ENCODE results near the gene TLE2. TPM values are rescaled to one million over a fixed set of nuclear protein-coding genes. Genes with fewer than 3 reads are reported as not detected.

Gene TLE2
- total RNA-seq, 1 donor from 2014 or later = 0.53 TPM

DNA sequence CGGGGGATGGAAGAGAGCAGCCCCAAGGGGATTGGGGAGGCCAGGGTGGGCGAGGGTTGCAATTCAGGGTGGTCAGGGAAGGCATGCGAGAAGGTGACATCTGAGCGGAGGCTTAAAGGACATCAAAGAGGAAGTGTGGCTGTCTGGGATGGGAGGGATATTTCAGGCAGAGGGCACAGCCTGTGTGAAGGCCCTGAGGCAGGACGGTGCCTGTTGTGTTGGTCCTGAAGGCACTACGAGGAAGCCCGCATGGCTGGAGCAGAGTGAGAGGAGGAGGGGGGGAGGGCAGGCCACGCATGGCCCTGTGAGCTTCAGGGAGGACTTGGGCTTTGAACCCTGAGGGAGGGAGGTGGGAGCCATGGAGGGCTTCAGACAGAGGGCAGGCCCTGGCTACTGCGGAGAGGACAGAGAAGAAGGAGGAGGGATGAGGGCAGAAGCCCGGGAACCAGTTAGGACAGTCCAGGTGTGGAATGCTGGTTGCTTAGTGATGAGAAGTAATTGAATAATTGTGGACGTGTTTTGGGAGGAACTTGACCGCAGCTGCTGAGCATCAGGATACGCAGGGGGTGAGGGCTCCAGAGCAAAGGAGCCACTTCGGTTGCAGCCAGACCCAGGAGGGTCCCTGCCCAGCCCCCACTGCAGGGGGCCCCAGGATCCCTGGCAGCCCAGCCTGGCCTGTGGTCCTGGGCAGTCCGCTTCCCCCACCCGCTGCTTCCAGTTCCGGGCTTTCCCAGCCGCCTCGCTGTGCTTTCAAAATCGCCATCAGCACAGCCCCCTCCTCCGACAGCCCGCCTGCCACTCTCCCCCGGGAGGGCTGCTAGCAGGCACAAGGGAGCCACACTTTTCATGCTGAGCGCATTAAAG, 45.5 kb downstream of the TLE2 start:
- H3K36me3 ChIP-seq (ENCODE audit: control insufficient read depth, insufficient read depth, low read length) = no peaks in the 10 kb centered on the region
- H3K27me3 ChIP-seq (ENCODE audit: control insufficient read depth, insufficient read depth, low read length) = peaks cover 6% of the 10 kb centered on the region
- no peak overlapping the region for H3K4me3 ChIP-seq (ENCODE audit: low read depth, low read length)
- TF ChIP-seq, protein P1, sequence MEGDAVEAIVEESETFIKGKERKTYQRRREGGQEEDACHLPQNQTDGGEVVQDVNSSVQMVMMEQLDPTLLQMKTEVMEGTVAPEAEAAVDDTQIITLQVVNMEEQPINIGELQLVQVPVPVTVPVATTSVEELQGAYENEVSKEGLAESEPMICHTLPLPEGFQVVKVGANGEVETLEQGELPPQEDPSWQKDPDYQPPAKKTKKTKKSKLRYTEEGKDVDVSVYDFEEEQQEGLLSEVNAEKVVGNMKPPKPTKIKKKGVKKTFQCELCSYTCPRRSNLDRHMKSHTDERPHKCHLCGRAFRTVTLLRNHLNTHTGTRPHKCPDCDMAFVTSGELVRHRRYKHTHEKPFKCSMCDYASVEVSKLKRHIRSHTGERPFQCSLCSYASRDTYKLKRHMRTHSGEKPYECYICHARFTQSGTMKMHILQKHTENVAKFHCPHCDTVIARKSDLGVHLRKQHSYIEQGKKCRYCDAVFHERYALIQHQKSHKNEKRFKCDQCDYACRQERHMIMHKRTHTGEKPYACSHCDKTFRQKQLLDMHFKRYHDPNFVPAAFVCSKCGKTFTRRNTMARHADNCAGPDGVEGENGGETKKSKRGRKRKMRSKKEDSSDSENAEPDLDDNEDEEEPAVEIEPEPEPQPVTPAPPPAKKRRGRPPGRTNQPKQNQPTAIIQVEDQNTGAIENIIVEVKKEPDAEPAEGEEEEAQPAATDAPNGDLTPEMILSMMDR (IDR thresholded peaks at IDR 0.05; ENCODE audit: insufficient read depth, low read length, severe bottlenecking) = no peak
- peak; percentile 35 for DNase-seq (ENCODE audit: low read depth)
- FAIRE-seq = peak; percentile 64

DNA sequence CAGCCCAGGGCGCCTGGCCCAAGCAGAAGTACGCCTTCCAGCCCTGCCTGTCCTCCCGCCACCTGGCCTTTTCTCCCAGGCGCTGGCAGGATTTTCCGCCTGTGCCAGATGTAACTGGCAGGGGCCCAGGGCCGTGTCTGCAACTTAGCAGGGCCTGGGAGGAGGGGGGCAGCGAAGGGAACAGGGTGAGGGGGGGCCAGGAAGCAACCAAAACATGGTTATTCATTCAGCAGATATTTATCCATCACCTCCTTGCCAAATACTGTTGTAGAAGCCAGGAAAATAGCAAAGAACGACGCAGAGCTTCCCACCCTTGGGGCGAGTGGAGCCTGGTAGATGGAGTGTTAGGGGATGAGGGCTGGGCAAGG, 46.1 kb downstream of the TLE2 start:
- H3K36me3 ChIP-seq (ENCODE audit: control insufficient read depth, insufficient read depth, low read length) = no peaks in the 10 kb centered on the region
- H3K4me3 ChIP-seq (ENCODE audit: low read depth, low read length) = no peak overlapping the region
- TF ChIP-seq, protein P1 (IDR thresholded peaks at IDR 0.05; ENCODE audit: insufficient read depth, low read length, severe bottlenecking) = no peak
- FAIRE-seq (no peak), DNase-seq (ENCODE audit: low read depth) (peak; percentile 31)
- H3K27me3 ChIP-seq (ENCODE audit: control insufficient read depth, insufficient read depth, low read length) = peaks cover 6% of the 10 kb centered on the region

DNA sequence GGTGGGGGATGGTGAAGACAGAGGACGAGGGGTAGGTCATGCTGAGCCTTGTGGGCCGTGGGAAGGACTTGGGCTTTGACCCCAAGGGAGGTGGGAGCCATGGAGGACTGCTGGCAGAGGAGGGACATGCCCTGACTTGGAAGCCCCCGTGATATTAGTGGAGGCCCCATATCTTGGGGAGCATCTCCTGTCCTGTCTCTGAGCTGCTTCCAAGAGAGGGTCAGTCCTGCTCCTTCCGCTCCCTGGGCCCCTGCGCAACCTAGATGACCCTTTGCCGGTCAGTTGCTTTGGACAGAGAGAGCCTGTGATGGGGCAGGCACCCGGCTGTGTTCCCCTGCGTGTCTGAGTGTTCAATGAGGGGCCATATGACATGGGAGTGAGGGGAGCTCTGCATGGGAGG, 46.5 kb downstream of the TLE2 start:
- H3K4me3 ChIP-seq (ENCODE audit: low read depth, low read length) = no peak overlapping the region
- H3K36me3 ChIP-seq (ENCODE audit: control insufficient read depth, insufficient read depth, low read length) = no peaks in the 10 kb centered on the region
- TF ChIP-seq, protein P1 (IDR thresholded peaks at IDR 0.05; ENCODE audit: insufficient read depth, low read length, severe bottlenecking) = no peak
- FAIRE-seq (no peak), DNase-seq (ENCODE audit: low read depth) (no peak)
- H3K27me3 ChIP-seq (ENCODE audit: control insufficient read depth, insufficient read depth, low read length) = peaks cover 5% of the 10 kb centered on the region

DNA sequence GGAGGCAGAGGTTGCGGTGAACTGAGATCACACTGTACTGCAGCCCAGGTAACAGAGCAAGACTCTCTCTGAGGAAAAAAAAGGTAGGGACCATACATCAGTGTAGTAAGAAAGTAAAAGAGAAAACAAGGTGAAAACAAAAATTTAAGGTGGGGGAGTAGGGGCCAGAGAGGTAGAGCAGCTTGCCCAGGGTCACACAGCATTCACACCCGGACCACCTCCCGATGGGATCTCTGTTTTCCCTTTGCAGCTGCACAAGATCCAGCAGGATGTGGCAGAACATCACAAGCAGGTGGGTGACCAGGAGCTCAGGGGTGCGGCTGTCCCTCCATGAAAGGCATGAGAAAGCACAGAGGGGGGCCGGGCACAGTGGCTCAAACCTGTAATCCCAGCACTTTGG, 47.2 kb downstream of the TLE2 start:
- DNase-seq (ENCODE audit: low read depth) (no peak), FAIRE-seq (no peak)
- Histone ChIP-seq H3K4me3 (ENCODE audit: low read depth, low read length) (no peak overlapping the region), H3K27me3 (ENCODE audit: control insufficient read depth, insufficient read depth, low read length) (peaks cover 3% of the 10 kb centered on the region), H3K36me3 (ENCODE audit: control insufficient read depth, insufficient read depth, low read length) (no peaks in the 10 kb centered on the region)
- TF ChIP-seq, protein P1 (IDR thresholded peaks at IDR 0.05; ENCODE audit: insufficient read depth, low read length, severe bottlenecking) = no peak

DNA sequence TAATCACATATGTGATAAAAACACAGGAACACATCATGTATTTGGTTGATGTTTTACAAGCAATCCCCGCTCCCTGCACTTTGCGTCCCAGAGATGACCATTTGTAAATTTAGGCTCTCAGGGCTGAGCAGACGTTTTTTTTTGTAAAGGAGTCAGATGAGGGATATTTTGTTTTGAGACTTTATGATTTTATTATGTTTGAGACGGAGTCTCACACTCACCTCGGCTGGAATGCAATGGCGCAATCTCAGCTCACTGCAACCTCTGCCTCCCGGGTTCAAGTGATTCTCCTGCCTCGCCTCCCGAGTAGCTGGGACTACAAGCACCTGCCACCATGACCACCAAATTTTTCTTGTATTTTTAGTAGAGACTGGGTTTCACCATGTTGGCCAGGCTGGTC, 50.3 kb downstream of the TLE2 start:
- Histone ChIP-seq H3K36me3 (ENCODE audit: control insufficient read depth, insufficient read depth, low read length) (no peaks in the 10 kb centered on the region), H3K4me3 (ENCODE audit: low read depth, low read length) (no peak overlapping the region), H3K27me3 (ENCODE audit: control insufficient read depth, insufficient read depth, low read length) (no peaks in the 10 kb centered on the region)
- TF ChIP-seq, protein P1 (IDR thresholded peaks at IDR 0.05; ENCODE audit: insufficient read depth, low read length, severe bottlenecking) = no peak
- no peak for DNase-seq (ENCODE audit: low read depth)
- no peak for FAIRE-seq

Measured in bronchial epithelial cell (primary cell).